Neural cell (in vitro differentiated cells): ENCODE measurements around the gene GLRX. TPM values are rescaled to one million over a fixed set of nuclear protein-coding genes. Genes with fewer than 3 reads are reported as not detected.

ENCODE experiments used
- H2AFZ ChIP-seq: fragments of 200-600, 300-800 bp; sonication (generic), shearing (Covaris generic); 2 replicates; pipeline ENCODE4 v1.6.0; 2014; ENCODE audit warnings: low read depth, mild to moderate bottlenecking, antibody characterized with exemption, low read length, moderate library complexity
- H3F3A ChIP-seq: fragments of 200-600 bp; shearing (Covaris generic); 2 replicates; pipeline ENCODE4 v1.6.1; 2016; ENCODE audit warnings: mild to moderate bottlenecking, moderate library complexity, mixed read lengths, antibody characterized with exemption, low read length; ENCODE audit not compliant: insufficient read depth, poor library complexity, severe bottlenecking
- H3K27ac ChIP-seq: fragments of 200-600, 300-800 bp; sonication (generic), shearing (Covaris generic); 2 replicates; pipeline ENCODE4 v1.5.1; 2014; ENCODE audit warnings: mild to moderate bottlenecking, low read length, moderate library complexity
- H3K27me3 ChIP-seq: fragments of 300-800, 200-600 bp; sonication (generic), shearing (Covaris generic); 2 replicates; pipeline ENCODE4 v1.6.0; 2014; ENCODE audit warnings: mild to moderate bottlenecking, low read depth, low read length, moderate library complexity; ENCODE audit not compliant: insufficient read depth
- H3K36me3 ChIP-seq: fragments of 300-800, 200-600 bp; sonication (generic), shearing (Covaris generic); 2 replicates; pipeline ENCODE4 v1.5.1; 2014; ENCODE audit warnings: mild to moderate bottlenecking, antibody characterized with exemption, low read length, moderate library complexity; ENCODE audit not compliant: insufficient read depth
- H3K4me2 ChIP-seq: fragments of 300-800, 200-600 bp; sonication (generic), shearing (Covaris generic); 2 replicates; pipeline ENCODE4 v1.6.0; 2014; ENCODE audit warnings: mild to moderate bottlenecking, low read length
- H3K4me3 ChIP-seq: fragments of 300-800, 200-600 bp; sonication (generic), shearing (Covaris generic); 2 replicates; pipeline ENCODE4 v1.5.1; 2014; ENCODE audit warnings: mild to moderate bottlenecking, low read length, moderate library complexity
- H3K79me2 ChIP-seq: fragments of 200-600 bp; shearing (Covaris generic); replicated peaks from 2 replicates; pipeline ENCODE4 v1.6.0; 2014; ENCODE audit warnings: mild to moderate bottlenecking, low read length, moderate library complexity; ENCODE audit not compliant: insufficient read depth
- H3K9ac ChIP-seq: fragments of 300-800, 200-600 bp; sonication (generic), shearing (Covaris generic); 2 replicates; pipeline ENCODE4 v1.6.1; 2016; ENCODE audit warnings: mild to moderate bottlenecking, low read length, mixed read lengths
- H3K9me2 ChIP-seq: fragments of 200-600 bp; shearing (Covaris generic); 2 replicates; pipeline ENCODE4 v1.6.1; 2016; ENCODE audit warnings: mild to moderate bottlenecking, low read length, mixed read lengths; ENCODE audit not compliant: insufficient read depth
- H3K9me3 ChIP-seq: fragments of 200-600, 300-800 bp; sonication (generic), shearing (Covaris generic); 2 replicates; pipeline ENCODE4 v1.6.1; 2016; ENCODE audit warnings: mild to moderate bottlenecking, mixed run types, low read length, moderate library complexity, mixed read lengths
- H4K20me1 ChIP-seq: fragments of 200-600 bp; shearing (Covaris generic); 2 replicates; pipeline ENCODE4 v1.6.1; 2016; ENCODE audit warnings: mild to moderate bottlenecking, mixed run types; ENCODE audit not compliant: insufficient read depth
- EP300 ChIP-seq: fragments of 450-650 bp; conservative IDR thresholded peaks from 2 replicates; pipeline ENCODE4 v1.6.1; 2014; ENCODE audit warnings: antibody characterized with exemption, mild to moderate bottlenecking, moderate library complexity; ENCODE audit not compliant: poor library complexity, severe bottlenecking
- EZH2 ChIP-seq: fragments of 200-600, 300-800 bp; shearing (Covaris generic), sonication (generic); IDR thresholded peaks from 2 replicates; pipeline ENCODE4 v1.6.1; 2014; ENCODE audit warnings: antibody characterized with exemption, low read length, borderline replicate concordance, mild to moderate bottlenecking; ENCODE audit not compliant: insufficient read depth, poor library complexity, severe bottlenecking
- MXI1 ChIP-seq: fragments of 450-650 bp; conservative IDR thresholded peaks from 2 replicates; pipeline ENCODE4 v1.6.1; 2014; ENCODE audit warnings: antibody characterized with exemption, mild to moderate bottlenecking; ENCODE audit not compliant: poor library complexity, severe bottlenecking
- POLR2AphosphoS5 ChIP-seq: IDR thresholded peaks from 2 replicates; pipeline ENCODE4 v1.6.1; 2012
- RAD21 ChIP-seq: fragments of 450-650 bp; conservative IDR thresholded peaks from 2 replicates; pipeline ENCODE4 v1.6.1; 2014; ENCODE audit warnings: antibody characterized with exemption, mild to moderate bottlenecking, moderate library complexity
- SMC3 ChIP-seq: fragments of 450-650 bp; conservative IDR thresholded peaks from 2 replicates; pipeline ENCODE4 v1.6.1; 2014; ENCODE audit warnings: antibody characterized with exemption, mild to moderate bottlenecking, moderate library complexity; ENCODE audit not compliant: poor library complexity
- TAF1 ChIP-seq: IDR thresholded peaks from 2 replicates; pipeline ENCODE4 v1.6.1; 2012; ENCODE audit warnings: low read depth
- polyA plus RNA-seq: library from polyadenylated mRNA; depleted of rRNA; stranded (reverse); fragments of >200 nt; gene quantifications from 2 replicates; pipeline ENCODE4 v1.2.3, GENCODE V29; 2014
- TF ChIP-seq, protein P1 (sequence below): fragments of 450-650 bp; IDR thresholded peaks from 2 replicates; pipeline ENCODE4 v1.5.1; 2014; ENCODE audit warnings: antibody characterized with exemption, mild to moderate bottlenecking, moderate library complexity; ENCODE audit not compliant: poor library complexity, severe bottlenecking
- TF ChIP-seq, protein P2 (sequence below): IDR thresholded peaks from 2 replicates; pipeline ENCODE4 v1.6.1; 2012; ENCODE audit warnings: borderline replicate concordance

The GLRX gene
- polyA plus RNA-seq, 1 donor from 2014 or later: 54.0 TPM

DNA sequence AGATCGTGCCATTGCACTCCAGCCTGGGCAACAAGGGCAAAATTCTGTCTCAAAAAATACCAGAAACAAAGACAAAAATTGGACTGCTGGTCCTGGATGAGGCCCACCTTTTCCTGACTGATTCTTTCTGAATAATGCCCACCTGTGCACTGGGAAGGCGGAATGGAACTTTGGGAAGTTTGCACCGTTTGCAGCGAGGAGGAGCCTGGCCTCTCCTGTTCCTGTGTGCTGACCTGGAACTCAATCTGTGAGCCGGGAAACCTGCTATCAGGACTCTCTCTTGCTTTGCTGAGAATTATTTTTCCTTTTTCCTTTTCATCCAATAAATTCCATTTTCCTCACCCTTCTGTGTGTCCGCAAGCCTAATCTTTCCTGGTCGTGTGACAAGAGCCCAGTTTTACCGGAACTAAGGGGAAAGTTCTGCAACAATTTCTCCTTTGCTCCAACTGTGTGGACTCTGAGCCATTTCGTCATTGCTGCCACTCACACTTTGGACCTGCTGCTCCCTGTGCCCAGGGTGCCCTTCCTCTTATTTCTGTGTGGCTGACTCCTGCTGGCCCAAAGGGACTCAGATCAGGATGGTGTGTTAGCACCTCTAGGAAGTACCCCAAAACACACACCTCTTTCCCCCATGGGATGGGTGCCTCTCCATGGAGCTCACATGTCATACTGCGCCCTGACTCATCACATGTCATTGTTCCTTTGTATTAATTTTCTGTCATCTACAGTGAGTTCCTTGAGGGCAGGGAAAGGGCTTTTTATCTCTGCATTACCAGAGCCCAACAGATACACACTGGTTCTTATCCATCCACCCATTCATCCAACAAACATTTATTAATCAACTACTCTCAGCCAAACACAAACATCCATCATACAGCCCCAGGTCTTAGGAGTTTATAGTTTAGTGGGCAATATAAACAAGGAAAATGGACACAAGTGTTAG is 4.7 kb upstream of the GLRX start:
- H3K79me2 ChIP-seq: no peaks in the 10 kb centered on the region
- H3K9ac ChIP-seq: no peak overlapping the region

DNA sequence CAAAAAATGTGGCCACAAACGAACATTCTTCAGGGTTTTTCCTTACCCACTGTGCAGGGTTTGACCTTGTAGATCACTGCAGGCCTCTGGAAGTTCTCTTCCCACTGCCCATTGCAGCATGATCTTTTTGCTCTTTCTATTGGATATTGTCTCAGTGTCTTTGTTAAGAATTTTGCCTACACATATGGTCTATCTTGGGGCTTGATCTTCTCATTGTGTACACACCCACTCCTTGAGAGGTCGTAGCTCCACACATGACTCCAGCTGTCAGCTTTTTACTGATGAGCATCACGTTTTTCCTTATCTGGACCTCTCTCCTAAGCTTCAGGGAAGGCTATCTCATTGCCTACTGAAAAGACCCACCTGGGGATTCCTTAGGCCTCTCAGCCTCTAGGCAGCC is 3.0 kb upstream of the GLRX start:
- H3K36me3 ChIP-seq: no peaks in the 10 kb centered on the region
- H3F3A ChIP-seq: no peaks in the 10 kb centered on the region
- H2AFZ ChIP-seq: no peak overlapping the region
- no peaks in the 10 kb centered on the region for H3K9me2 ChIP-seq
- H3K27me3 ChIP-seq: no peaks in the 10 kb centered on the region
- H3K9me3 ChIP-seq: no peaks in the 10 kb centered on the region
- no peak overlapping the region for H3K9ac ChIP-seq
- H4K20me1 ChIP-seq: no peaks in the 10 kb centered on the region
- no peaks in the 10 kb centered on the region for H3K79me2 ChIP-seq
- H3K27ac ChIP-seq: no peak overlapping the region
- no peak for TF ChIP-seq POLR2AphosphoS5
- no peak for TF ChIP-seq TAF1
- TF ChIP-seq EZH2: no peak
- TF ChIP-seq, protein P1, sequence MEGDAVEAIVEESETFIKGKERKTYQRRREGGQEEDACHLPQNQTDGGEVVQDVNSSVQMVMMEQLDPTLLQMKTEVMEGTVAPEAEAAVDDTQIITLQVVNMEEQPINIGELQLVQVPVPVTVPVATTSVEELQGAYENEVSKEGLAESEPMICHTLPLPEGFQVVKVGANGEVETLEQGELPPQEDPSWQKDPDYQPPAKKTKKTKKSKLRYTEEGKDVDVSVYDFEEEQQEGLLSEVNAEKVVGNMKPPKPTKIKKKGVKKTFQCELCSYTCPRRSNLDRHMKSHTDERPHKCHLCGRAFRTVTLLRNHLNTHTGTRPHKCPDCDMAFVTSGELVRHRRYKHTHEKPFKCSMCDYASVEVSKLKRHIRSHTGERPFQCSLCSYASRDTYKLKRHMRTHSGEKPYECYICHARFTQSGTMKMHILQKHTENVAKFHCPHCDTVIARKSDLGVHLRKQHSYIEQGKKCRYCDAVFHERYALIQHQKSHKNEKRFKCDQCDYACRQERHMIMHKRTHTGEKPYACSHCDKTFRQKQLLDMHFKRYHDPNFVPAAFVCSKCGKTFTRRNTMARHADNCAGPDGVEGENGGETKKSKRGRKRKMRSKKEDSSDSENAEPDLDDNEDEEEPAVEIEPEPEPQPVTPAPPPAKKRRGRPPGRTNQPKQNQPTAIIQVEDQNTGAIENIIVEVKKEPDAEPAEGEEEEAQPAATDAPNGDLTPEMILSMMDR: no peak
- no peak for TF ChIP-seq RAD21
- no peak for TF ChIP-seq EP300
- TF ChIP-seq, protein P2, sequence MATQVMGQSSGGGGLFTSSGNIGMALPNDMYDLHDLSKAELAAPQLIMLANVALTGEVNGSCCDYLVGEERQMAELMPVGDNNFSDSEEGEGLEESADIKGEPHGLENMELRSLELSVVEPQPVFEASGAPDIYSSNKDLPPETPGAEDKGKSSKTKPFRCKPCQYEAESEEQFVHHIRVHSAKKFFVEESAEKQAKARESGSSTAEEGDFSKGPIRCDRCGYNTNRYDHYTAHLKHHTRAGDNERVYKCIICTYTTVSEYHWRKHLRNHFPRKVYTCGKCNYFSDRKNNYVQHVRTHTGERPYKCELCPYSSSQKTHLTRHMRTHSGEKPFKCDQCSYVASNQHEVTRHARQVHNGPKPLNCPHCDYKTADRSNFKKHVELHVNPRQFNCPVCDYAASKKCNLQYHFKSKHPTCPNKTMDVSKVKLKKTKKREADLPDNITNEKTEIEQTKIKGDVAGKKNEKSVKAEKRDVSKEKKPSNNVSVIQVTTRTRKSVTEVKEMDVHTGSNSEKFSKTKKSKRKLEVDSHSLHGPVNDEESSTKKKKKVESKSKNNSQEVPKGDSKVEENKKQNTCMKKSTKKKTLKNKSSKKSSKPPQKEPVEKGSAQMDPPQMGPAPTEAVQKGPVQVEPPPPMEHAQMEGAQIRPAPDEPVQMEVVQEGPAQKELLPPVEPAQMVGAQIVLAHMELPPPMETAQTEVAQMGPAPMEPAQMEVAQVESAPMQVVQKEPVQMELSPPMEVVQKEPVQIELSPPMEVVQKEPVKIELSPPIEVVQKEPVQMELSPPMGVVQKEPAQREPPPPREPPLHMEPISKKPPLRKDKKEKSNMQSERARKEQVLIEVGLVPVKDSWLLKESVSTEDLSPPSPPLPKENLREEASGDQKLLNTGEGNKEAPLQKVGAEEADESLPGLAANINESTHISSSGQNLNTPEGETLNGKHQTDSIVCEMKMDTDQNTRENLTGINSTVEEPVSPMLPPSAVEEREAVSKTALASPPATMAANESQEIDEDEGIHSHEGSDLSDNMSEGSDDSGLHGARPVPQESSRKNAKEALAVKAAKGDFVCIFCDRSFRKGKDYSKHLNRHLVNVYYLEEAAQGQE: no peak
- TF ChIP-seq MXI1: no peak
- TF ChIP-seq SMC3: no peak
- H3K4me2 ChIP-seq: no peak overlapping the region
- H3K4me3 ChIP-seq: no peak overlapping the region

More for the DNA sequence above, 4.7 kb upstream of the GLRX start:
- Histone ChIP-seq H3K27me3 (no peaks in the 10 kb centered on the region), H3K4me2 (no peak overlapping the region), H3F3A (no peaks in the 10 kb centered on the region), H3K9me3 (no peaks in the 10 kb centered on the region), H3K36me3 (no peaks in the 10 kb centered on the region), H3K27ac (no peak overlapping the region), H4K20me1 (no peaks in the 10 kb centered on the region), H2AFZ (no peak overlapping the region), H3K9me2 (no peaks in the 10 kb centered on the region), H3K4me3 (no peak overlapping the region)
- TF ChIP-seq POLR2AphosphoS5: no peak
- TF ChIP-seq, protein P1: no peak
- TF ChIP-seq RAD21: no peak
- TF ChIP-seq SMC3: no peak
- TF ChIP-seq MXI1: no peak
- TF ChIP-seq, protein P2: no peak
- no peak for TF ChIP-seq TAF1
- TF ChIP-seq EP300: no peak
- no peak for TF ChIP-seq EZH2
